Stimulated activated CD8-positive, alpha-beta memory T cell treated with anti-CD3 and anti-CD28 coated beads, Interleukin-12 subunit alpha, Interleukin-12 subunit beta, amount 100 ng/mL, for 4 hours (primary cell): Measurements from ENCODE around the gene TFIP11.

Experiments used
- DNase-seq: peaks from one replicate; pipeline ENCODE4 v3.0.0-alpha.2; 2020; ENCODE audit warnings: low read depth

The TFIP11 gene

GRCh38 chr22:26479043-26479791, 33.1 kb downstream of the TFIP11 start:
- DNase-seq: no peak

- no peak for DNase-seq
Measured at GRCh38 chr22:26477341-26477731, 34.9 kb downstream of the TFIP11 start.

- DNase-seq: no peak
Measured at GRCh38 chr22:26476705-26477340, 35.5 kb downstream of the TFIP11 start.

- DNase-seq: no peak
Measured at GRCh38 chr22:26474682-26475081, 37.6 kb downstream of the TFIP11 start.

- no peak for DNase-seq
Measured at GRCh38 chr22:26471522-26471921, 40.8 kb downstream of the TFIP11 start.

- no peak for DNase-seq
Measured at GRCh38 chr22:26470807-26471206, 41.5 kb downstream of the TFIP11 start.

GRCh38 chr22:26466196-26466595, 46.1 kb downstream of the TFIP11 start:
- no peak for DNase-seq

- DNase-seq: no peak
Measured at GRCh38 chr22:26464312-26464711, 48.0 kb downstream of the TFIP11 start.

GRCh38 chr22:26463688-26464087, 48.6 kb downstream of the TFIP11 start:
- DNase-seq: no peak

GRCh38 chr22:26463101-26463661, 49.1 kb downstream of the TFIP11 start:
- no peak for DNase-seq

- DNase-seq: no peak
Measured at GRCh38 chr22:26462641-26463040, 49.6 kb downstream of the TFIP11 start.

GRCh38 chr22:26462051-26462450, 50.2 kb downstream of the TFIP11 start:
- no peak for DNase-seq

GRCh38 chr22:26461188-26461810, 51.0 kb downstream of the TFIP11 start:
- no peak for DNase-seq

- DNase-seq: no peak
Measured at GRCh38 chr22:26460202-26460601, 52.1 kb downstream of the TFIP11 start.

GRCh38 chr22:26457661-26458272, 54.5 kb downstream of the TFIP11 start:
- no peak for DNase-seq

GRCh38 chr22:26453812-26454500, 58.3 kb downstream of the TFIP11 start:
- no peak for DNase-seq

GRCh38 chr22:26453216-26453615, 59.1 kb downstream of the TFIP11 start:
- no peak for DNase-seq

- DNase-seq: no peak
Measured at GRCh38 chr22:26452236-26453016, 59.8 kb downstream of the TFIP11 start.

GRCh38 chr22:26450453-26451185, 61.7 kb downstream of the TFIP11 start:
- no peak for DNase-seq

- DNase-seq: no peak
Measured at GRCh38 chr22:26448941-26449340, 63.3 kb downstream of the TFIP11 start.
